Esophagus squamous epithelium (tissue), 4 donors: ENCODE results near the gene SPEN.

Source experiments
- POLR2A ChIP-seq, 4 donors: fragments of 450-650 bp; IDR thresholded peaks; one replicate each; pipeline ENCODE4 v1.6.1; 2017; ENCODE audit warnings: antibody characterized with exemption in 4 of 4, mild to moderate bottlenecking in 4 of 4, moderate library complexity in 3 of 4
- TF ChIP-seq, protein P1 (sequence below), 6 experiments: fragments of 450-650 bp in 4 of 6; fragments of 200-600 bp in 2 of 6; sonication (generic) in 2 of 6; IDR thresholded peaks; one replicate each; pipeline ENCODE4 v1.5.1; 2016 to 2019; ENCODE audit warnings: antibody characterized with exemption in 6 of 6, mild to moderate bottlenecking in 4 of 6, moderate library complexity in 4 of 6

DNA sequence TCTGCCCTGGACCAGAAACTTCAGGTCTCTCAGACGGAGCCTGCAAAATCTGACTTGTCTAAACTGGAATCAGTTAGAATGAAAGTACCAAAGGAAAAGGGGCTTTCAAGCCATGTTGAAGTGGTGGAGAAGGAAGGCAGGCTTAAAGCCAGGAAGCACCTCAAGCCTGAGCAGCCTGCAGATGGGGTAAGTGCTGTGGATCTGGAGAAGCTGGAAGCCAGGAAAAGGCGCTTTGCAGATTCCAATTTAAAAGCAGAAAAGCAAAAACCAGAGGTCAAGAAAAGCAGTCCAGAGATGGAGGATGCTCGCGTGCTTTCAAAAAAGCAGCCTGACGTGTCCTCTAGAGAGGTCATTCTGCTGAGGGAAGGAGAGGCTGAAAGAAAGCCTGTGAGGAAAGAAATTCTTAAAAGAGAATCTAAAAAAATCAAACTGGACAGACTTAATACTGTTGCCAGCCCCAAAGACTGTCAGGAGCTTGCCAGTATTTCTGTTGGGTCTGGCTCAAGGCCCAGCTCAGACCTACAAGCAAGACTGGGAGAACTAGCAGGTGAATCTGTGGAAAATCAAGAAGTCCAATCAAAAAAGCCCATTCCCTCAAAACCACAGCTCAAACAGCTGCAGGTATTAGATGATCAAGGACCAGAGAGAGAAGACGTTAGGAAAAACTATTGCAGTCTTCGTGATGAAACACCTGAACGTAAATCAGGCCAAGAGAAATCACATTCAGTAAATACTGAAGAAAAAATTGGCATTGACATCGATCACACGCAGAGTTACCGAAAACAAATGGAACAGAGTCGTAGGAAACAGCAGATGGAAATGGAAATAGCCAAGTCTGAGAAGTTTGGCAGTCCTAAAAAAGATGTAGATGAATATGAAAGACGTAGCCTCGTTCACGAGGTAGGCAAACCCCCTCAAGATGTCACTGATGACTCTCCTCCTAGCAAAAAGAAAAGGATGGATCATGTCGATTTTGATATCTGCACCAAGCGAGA, 81.8 kb downstream of the SPEN start:
- TF ChIP-seq, protein P1, sequence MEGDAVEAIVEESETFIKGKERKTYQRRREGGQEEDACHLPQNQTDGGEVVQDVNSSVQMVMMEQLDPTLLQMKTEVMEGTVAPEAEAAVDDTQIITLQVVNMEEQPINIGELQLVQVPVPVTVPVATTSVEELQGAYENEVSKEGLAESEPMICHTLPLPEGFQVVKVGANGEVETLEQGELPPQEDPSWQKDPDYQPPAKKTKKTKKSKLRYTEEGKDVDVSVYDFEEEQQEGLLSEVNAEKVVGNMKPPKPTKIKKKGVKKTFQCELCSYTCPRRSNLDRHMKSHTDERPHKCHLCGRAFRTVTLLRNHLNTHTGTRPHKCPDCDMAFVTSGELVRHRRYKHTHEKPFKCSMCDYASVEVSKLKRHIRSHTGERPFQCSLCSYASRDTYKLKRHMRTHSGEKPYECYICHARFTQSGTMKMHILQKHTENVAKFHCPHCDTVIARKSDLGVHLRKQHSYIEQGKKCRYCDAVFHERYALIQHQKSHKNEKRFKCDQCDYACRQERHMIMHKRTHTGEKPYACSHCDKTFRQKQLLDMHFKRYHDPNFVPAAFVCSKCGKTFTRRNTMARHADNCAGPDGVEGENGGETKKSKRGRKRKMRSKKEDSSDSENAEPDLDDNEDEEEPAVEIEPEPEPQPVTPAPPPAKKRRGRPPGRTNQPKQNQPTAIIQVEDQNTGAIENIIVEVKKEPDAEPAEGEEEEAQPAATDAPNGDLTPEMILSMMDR (IDR thresholded peaks at IDR 0.05), result no peak
- TF ChIP-seq POLR2A (IDR thresholded peaks at IDR 0.05), result no peak
